GM12864 (cell line): Measurements from ENCODE around the gene TPBG.

ENCODE experiments used
- DNase-seq: peaks from one replicate; pipeline ENCODE4 v3.0.0-alpha.2; 2011; ENCODE audit warnings: low read depth
- H3K4me3 ChIP-seq: 2 replicates; pipeline ENCODE4 v1.5.1; 2011; ENCODE audit warnings: mild to moderate bottlenecking, low read depth, low read length, control low read depth
- TF ChIP-seq, protein P1 (sequence below): IDR thresholded peaks from 2 replicates; pipeline ENCODE4 v1.5.1; 2011; ENCODE audit warnings: low read depth, mild to moderate bottlenecking, moderate library complexity, low read length, control low read depth, inconsistent platforms; ENCODE audit errors: missing control alignments

TPBG gene

DNA sequence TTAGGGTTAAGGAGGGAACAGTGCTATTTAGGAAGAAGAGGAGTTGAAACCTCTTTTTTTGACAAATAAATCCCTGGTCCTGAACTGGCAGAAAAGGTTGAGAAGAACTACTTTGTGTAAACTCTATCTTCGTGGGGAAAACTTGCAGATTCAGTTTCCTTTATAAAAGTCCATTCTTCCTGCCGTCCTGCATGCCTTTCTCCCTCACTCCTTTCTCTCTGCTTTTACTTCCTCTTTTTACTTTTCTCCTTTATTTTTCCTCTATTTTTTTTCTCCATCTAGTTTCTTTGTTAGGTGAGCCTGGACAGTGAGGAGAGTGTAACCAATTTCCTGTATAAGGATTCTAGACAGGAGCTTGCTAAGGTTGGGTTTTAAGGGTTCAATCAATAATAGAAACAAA is 52.7 kb downstream of the TPBG start:
- no peak for DNase-seq
- TF ChIP-seq, protein P1, sequence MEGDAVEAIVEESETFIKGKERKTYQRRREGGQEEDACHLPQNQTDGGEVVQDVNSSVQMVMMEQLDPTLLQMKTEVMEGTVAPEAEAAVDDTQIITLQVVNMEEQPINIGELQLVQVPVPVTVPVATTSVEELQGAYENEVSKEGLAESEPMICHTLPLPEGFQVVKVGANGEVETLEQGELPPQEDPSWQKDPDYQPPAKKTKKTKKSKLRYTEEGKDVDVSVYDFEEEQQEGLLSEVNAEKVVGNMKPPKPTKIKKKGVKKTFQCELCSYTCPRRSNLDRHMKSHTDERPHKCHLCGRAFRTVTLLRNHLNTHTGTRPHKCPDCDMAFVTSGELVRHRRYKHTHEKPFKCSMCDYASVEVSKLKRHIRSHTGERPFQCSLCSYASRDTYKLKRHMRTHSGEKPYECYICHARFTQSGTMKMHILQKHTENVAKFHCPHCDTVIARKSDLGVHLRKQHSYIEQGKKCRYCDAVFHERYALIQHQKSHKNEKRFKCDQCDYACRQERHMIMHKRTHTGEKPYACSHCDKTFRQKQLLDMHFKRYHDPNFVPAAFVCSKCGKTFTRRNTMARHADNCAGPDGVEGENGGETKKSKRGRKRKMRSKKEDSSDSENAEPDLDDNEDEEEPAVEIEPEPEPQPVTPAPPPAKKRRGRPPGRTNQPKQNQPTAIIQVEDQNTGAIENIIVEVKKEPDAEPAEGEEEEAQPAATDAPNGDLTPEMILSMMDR = no peak
- H3K4me3 ChIP-seq = no peak overlapping the region
